Esophagus muscularis mucosa (tissue), 4 donors: ENCODE results near the gene YARS1. TPM values are rescaled to one million over a fixed set of nuclear protein-coding genes. Genes with fewer than 3 reads are reported as not detected.

ENCODE experiments used
- DNase-seq: peaks from one replicate; pipeline ENCODE4 v3.0.0-alpha.2; 2017; ENCODE audit errors: extremely low spot score
- H3K27ac ChIP-seq, 4 donors: fragments of 200-600 bp; sonication (generic); replicated peaks in 1 of 4; 1 replicate in 3 of 4; 2 replicates in 1 of 4; pipeline ENCODE4 v1.5.1; 2016 to 2019; ENCODE audit warnings: mild to moderate bottlenecking in 1 of 4
- H3K27me3 ChIP-seq, 4 donors: fragments of 200-600 bp; sonication (generic); one replicate each; pipeline versions ENCODE4 v1.5.1 to v1.6.0; 2016 to 2019
- H3K36me3 ChIP-seq, 4 donors: fragments of 200-600 bp; sonication (generic); one replicate each; pipeline ENCODE4 v1.5.1; 2016 to 2019
- H3K4me1 ChIP-seq, 4 donors: fragments of 200-600 bp; sonication (generic); one replicate each; pipeline ENCODE4 v1.5.1; 2016 to 2019
- H3K4me3 ChIP-seq, 4 donors: fragments of 200-600 bp; sonication (generic); 1 replicate in 2 of 4; 2 replicates in 2 of 4; pipeline ENCODE4 v1.5.1; 2016 to 2019; ENCODE audit warnings: mild to moderate bottlenecking in 4 of 4, moderate library complexity in 1 of 4
- H3K9me3 ChIP-seq, 4 donors: fragments of 200-600 bp; sonication (generic); 1 replicate in 3 of 4; 2 replicates in 1 of 4; pipeline ENCODE4 v1.5.1; 2016 to 2019
- CTCF ChIP-seq, 3 experiments: fragments of 200-600 bp in 2 of 3; fragments of 450-650 bp in 1 of 3; sonication (generic) in 2 of 3; IDR thresholded peaks; one replicate each; pipeline ENCODE4 v1.5.1; 2017 to 2019; ENCODE audit warnings: antibody characterized with exemption in 3 of 3, mild to moderate bottlenecking in 2 of 3, moderate library complexity in 1 of 3
- EP300 ChIP-seq: sonication (generic); formaldehyde crosslinking; IDR thresholded peaks from one replicate; pipeline ENCODE4 v1.6.1; 2017; ENCODE audit warnings: antibody characterized with exemption
- POLR2A ChIP-seq: fragments of 450-650 bp; IDR thresholded peaks from one replicate; pipeline ENCODE4 v1.6.1; 2017; ENCODE audit warnings: antibody characterized with exemption, moderate library complexity, mild to moderate bottlenecking, low read depth
- POLR2AphosphoS5 ChIP-seq, 2 donors: sonication (generic); formaldehyde crosslinking; IDR thresholded peaks; one replicate each; pipeline ENCODE4 v1.6.1; 2017; ENCODE audit warnings: antibody characterized with exemption in 2 of 2
- WGBS: methylation state at CpG from one replicate; pipeline ENCODE4 v1.1.5; 2018; 5-methylcytosine and 5-hydroxymethylcytosine counted together
- intact Hi-C: fragments of 100-400 bp; cut with DNase I; formaldehyde crosslinking; loops from one replicate; pipeline ENCODE4 v1.15.1; 2023
- total RNA-seq, 4 donors: library from RNA; depleted of rRNA; stranded (reverse); fragments of >200 nt; gene quantifications; one replicate each; pipeline versions ENCODE4 v1.1.0 to v1.2.1, GENCODE V29; 2016

YARS1 gene
- total RNA-seq, 4 donors from 2014 or later: 34.1 to 55.7 (median 38.8) TPM

DNA sequence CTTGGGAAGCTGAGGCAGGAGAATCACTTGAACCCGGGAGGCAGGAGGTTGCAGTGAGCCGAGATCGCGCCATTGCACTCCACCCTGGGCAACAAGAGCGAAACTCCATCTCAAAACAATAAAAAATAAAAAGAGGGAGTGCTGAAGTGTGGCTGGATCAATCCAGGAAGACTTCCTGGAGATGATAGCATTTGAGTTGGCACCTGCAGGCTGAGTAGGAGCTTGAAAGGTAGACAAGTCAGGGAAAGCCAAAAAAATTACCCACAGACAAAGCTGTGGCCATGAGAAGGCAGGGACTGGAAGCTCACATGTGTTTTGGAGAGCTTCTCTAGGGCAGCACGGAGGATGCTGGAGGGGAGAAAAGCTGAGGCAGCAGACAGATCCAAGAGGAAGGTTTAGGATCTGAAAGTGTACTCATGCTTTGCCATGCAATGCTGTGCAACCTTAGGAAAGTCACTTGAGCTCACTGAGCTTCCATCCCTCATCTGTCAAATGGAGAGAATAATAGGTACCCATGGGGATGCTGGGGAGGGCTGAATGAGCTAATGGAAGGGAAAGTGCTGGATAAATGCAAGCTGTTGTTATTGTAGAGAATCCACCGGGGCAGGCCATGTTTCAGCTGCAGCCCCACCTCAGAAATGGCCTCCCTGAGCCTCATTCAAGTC lies 88.6 kb downstream of the YARS1 start:
- Histone ChIP-seq H3K27ac (no peak overlapping the region), H3K36me3 (no peaks in the 10 kb centered on the region), H3K27me3 (no peaks in the 10 kb centered on the region), H3K4me1 (peaks cover 14% of the 10 kb centered on the region in 4 donors), H3K9me3 (no peaks in the 10 kb centered on the region), H3K4me3 (no peak overlapping the region)
- intact Hi-C loops: no loop called here
- 90% methylated on average over 7 of the region's 7 CpGs for WGBS
- DNase-seq: no peak
- no peak for TF ChIP-seq POLR2A
- no peak for TF ChIP-seq CTCF (IDR thresholded peaks at IDR 0.05)
- TF ChIP-seq POLR2AphosphoS5 (IDR thresholded peaks at IDR 0.05): no peak
- TF ChIP-seq EP300: no peak

- Histone ChIP-seq H3K4me3 (no peak overlapping the region), H3K36me3 (no peaks in the 10 kb centered on the region), H3K27ac (no peak overlapping the region), H3K27me3 (no peaks in the 10 kb centered on the region), H3K9me3 (no peaks in the 10 kb centered on the region), H3K4me1 (peaks cover 14% of the 10 kb centered on the region in 4 donors)
- no peak for TF ChIP-seq POLR2AphosphoS5 (IDR thresholded peaks at IDR 0.05)
- no peak for TF ChIP-seq POLR2A
- no peak for TF ChIP-seq CTCF (IDR thresholded peaks at IDR 0.05)
- TF ChIP-seq EP300: no peak
- intact Hi-C loops: no loop called here
- WGBS: 100% methylated on average over 1 of the region's 1 CpG
- no peak for DNase-seq
These were observed 89.3 kb downstream of the YARS1 start for GRCh38 chr1:32727876-32728275.

- DNase-seq: no peak
- 100% methylated on average over 3 of the region's 3 CpGs for WGBS
- Histone ChIP-seq H3K4me3 (no peak overlapping the region), H3K36me3 (no peaks in the 10 kb centered on the region), H3K4me1 (peaks cover 14% of the 10 kb centered on the region in 4 donors), H3K9me3 (no peaks in the 10 kb centered on the region), H3K27me3 (no peaks in the 10 kb centered on the region), H3K27ac (peak overlapping the region in 1 of 4 donors; percentile 4)
- TF ChIP-seq EP300 (no peak), POLR2AphosphoS5 (IDR thresholded peaks at IDR 0.05) (no peak), CTCF (IDR thresholded peaks at IDR 0.05) (no peak), POLR2A (no peak)
- intact Hi-C loops: no loop called here
These were observed 91.6 kb downstream of the YARS1 start for GRCh38 chr1:32725615-32725982.

Other genes starting within 250 kb of the YARS1 start
- gene ZBTB8OS, start 166.8 kb downstream of the YARS1 start, total RNA-seq: 10 to 100 TPM; 19.6 to 31.1 (median 25.8) TPM
- 10 to 100 TPM; 83.0 to 98.8 (median 92.2) TPM for gene RBBP4, start 166.2 kb downstream of the YARS1 start, total RNA-seq
- 100 to 1,000 TPM; 111 to 201 (median 153) TPM for gene SYNC, start 114.6 kb downstream of the YARS1 start, total RNA-seq
- gene S100PBP, start 295 bp upstream of the YARS1 start, total RNA-seq: 10 to 100 TPM; 14.9 to 24.1 (median 18.6) TPM
- 10 to 100 TPM in 2 of 4 donors, 1 to 10 TPM in 2; 5.5 to 17.0 (median 9.8) TPM for gene FNDC5, start 53.6 kb upstream of the YARS1 start, total RNA-seq
- gene HPCA, start 69.1 kb upstream of the YARS1 start, total RNA-seq: under 1 TPM in 1 of 4 donors, not detected in 3; 0.23 TPM
- 100 to 1,000 TPM in 3 of 4 donors, 10 to 100 TPM in 1; 64.6 to 132 (median 118) TPM for gene TMEM54, start 84.0 kb upstream of the YARS1 start, total RNA-seq
- 10 to 100 TPM; 16.2 to 32.3 (median 22.7) TPM for gene RNF19B, start 147.5 kb upstream of the YARS1 start, total RNA-seq
- 100 to 1,000 TPM in 1 of 4 donors, 10 to 100 TPM in 3; 70.2 to 108 (median 80.7) TPM for gene AK2, start 219.5 kb upstream of the YARS1 start, total RNA-seq